T-helper 2 cell treated with Interferon-gamma antibody and Interleukin-4, amounts not matched to agents 5 μg/mL and 100 μg/mL, for 36 hours (primary cell): ENCODE data around the gene ITGB1BP2.
"Not testable (repeated sequence)": the region's sequence is repeated elsewhere in the genome, so short reads cannot be mapped to it uniquely, and the experiment has no call there.

ENCODE experiments used
- DNase-seq: peaks from one replicate; pipeline ENCODE4 v3.0.0; 2021; ENCODE audit warnings: low spot score
- H3K27ac Mint-ChIP-seq: one replicate; pipeline ENCODE4 v1.8.0; 2021; ENCODE audit warnings: mild to moderate bottlenecking, mixed read lengths
- H3K27me3 Mint-ChIP-seq: one replicate; pipeline ENCODE4 v1.8.0; 2021; ENCODE audit warnings: low read depth, mixed read lengths
- H3K36me3 Mint-ChIP-seq: one replicate; pipeline ENCODE4 v1.8.0; 2021; ENCODE audit warnings: low read depth, mixed read lengths
- H3K4me1 Mint-ChIP-seq: one replicate; pipeline ENCODE4 v1.8.0; 2021; ENCODE audit warnings: low read depth, mixed read lengths
- H3K4me3 Mint-ChIP-seq: one replicate; pipeline ENCODE4 v1.8.0; 2022; ENCODE audit warnings: mild to moderate bottlenecking, moderate library complexity, mixed read lengths
- H3K9me3 Mint-ChIP-seq: one replicate; pipeline ENCODE4 v1.8.0; 2021; ENCODE audit warnings: mixed read lengths

Gene ITGB1BP2

GRCh38 chrX:71326394-71326793 lies 24.8 kb downstream of the ITGB1BP2 start:
- Mint-ChIP-seq H3K27me3 (no peaks in the 10 kb centered on the region), H3K4me3 (no peak overlapping the region), H3K27ac (no peak overlapping the region), H3K36me3 (peaks cover 21% of the 10 kb centered on the region), H3K9me3 (peaks cover 5% of the 10 kb centered on the region), H3K4me1 (no peaks in the 10 kb centered on the region)
- no peak for DNase-seq

- H3K9me3 Mint-ChIP-seq, H3K4me1 Mint-ChIP-seq, H3K4me3 Mint-ChIP-seq, H3K36me3 Mint-ChIP-seq, H3K27me3 Mint-ChIP-seq, DNase-seq, H3K27ac Mint-ChIP-seq: not testable (repeated sequence)
These were observed 47.7 kb downstream of the ITGB1BP2 start for GRCh38 chrX:71349151-71349665.

- not testable (repeated sequence) for H3K36me3 Mint-ChIP-seq, H3K27me3 Mint-ChIP-seq
These were observed 48.3 kb downstream of the ITGB1BP2 start for GRCh38 chrX:71349867-71350266.

GRCh38 chrX:71352439-71352838 lies 50.9 kb downstream of the ITGB1BP2 start:
- H3K9me3 Mint-ChIP-seq, H3K4me1 Mint-ChIP-seq, H3K27ac Mint-ChIP-seq, H3K27me3 Mint-ChIP-seq, H3K36me3 Mint-ChIP-seq, DNase-seq, H3K4me3 Mint-ChIP-seq: not testable (repeated sequence)

More at GRCh38 chrX:71349867-71350266, 48.3 kb downstream of the ITGB1BP2 start:
- H3K9me3 Mint-ChIP-seq, H3K4me3 Mint-ChIP-seq, H3K27ac Mint-ChIP-seq, DNase-seq, H3K4me1 Mint-ChIP-seq: not testable (repeated sequence)
